Measurements from ENCODE around the gene GCK. TPM values are rescaled to one million over a fixed set of nuclear protein-coding genes. Genes with fewer than 3 reads are reported as not detected.

Gene GCK
- total RNA-seq, 1 donor from 2014 or later: not detected

GRCh38 chr7:44143646-44144250 lies 45.5 kb downstream of the GCK start:
- H3K36me3 Mint-ChIP-seq (ENCODE audit: low read depth, unreplicated experiment): no peaks in the 10 kb centered on the region
- H3K27ac Mint-ChIP-seq (ENCODE audit: unreplicated experiment): no peak overlapping the region
- H3K27me3 Mint-ChIP-seq (ENCODE audit: unreplicated experiment): peaks cover 11% of the 10 kb centered on the region
- H3K4me1 Mint-ChIP-seq (ENCODE audit: unreplicated experiment): no peaks in the 10 kb centered on the region
- H3K9me3 Mint-ChIP-seq (ENCODE audit: unreplicated experiment): no peaks in the 10 kb centered on the region
- DNase-seq (ENCODE audit: low spot score): no peak
- H3K4me3 Mint-ChIP-seq (ENCODE audit: unreplicated experiment): no peak overlapping the region
- TF ChIP-seq CTCF (IDR thresholded peaks at IDR 0.05; ENCODE audit: unreplicated experiment): no peak

- DNase-seq (ENCODE audit: low spot score): no peak
- no peak overlapping the region for H3K4me3 Mint-ChIP-seq (ENCODE audit: unreplicated experiment)
- H3K36me3 Mint-ChIP-seq (ENCODE audit: low read depth, unreplicated experiment): no peaks in the 10 kb centered on the region
- H3K27me3 Mint-ChIP-seq (ENCODE audit: unreplicated experiment): peaks cover 5% of the 10 kb centered on the region
- H3K9me3 Mint-ChIP-seq (ENCODE audit: unreplicated experiment): no peaks in the 10 kb centered on the region
- TF ChIP-seq CTCF (IDR thresholded peaks at IDR 0.05; ENCODE audit: unreplicated experiment): no peak
- no peak overlapping the region for H3K27ac Mint-ChIP-seq (ENCODE audit: unreplicated experiment)
- H3K4me1 Mint-ChIP-seq (ENCODE audit: unreplicated experiment): no peaks in the 10 kb centered on the region
These were observed 47.2 kb downstream of the GCK start for GRCh38 chr7:44142028-44142427.

GRCh38 chr7:44141221-44141850 lies 47.9 kb downstream of the GCK start, which contains the start of gene MYL7:
Gene MYL7, minus strand, starts transcription at chr7:44141332. Its CDS starts 27 bp downstream, at chr7:44141305.
- no peak for TF ChIP-seq CTCF (IDR thresholded peaks at IDR 0.05; ENCODE audit: unreplicated experiment)
- Mint-ChIP-seq H3K4me3 (ENCODE audit: unreplicated experiment) (no peak within 1 kb of the TSS), H3K36me3 (ENCODE audit: low read depth, unreplicated experiment) (no peaks in the 10 kb centered on the region)

GRCh38 chr7:44140341-44140740 lies 48.9 kb downstream of the GCK start:
- no peak overlapping the region for H3K27ac Mint-ChIP-seq (ENCODE audit: unreplicated experiment)
- no peaks in the 10 kb centered on the region for H3K4me1 Mint-ChIP-seq (ENCODE audit: unreplicated experiment)
- no peaks in the 10 kb centered on the region for H3K9me3 Mint-ChIP-seq (ENCODE audit: unreplicated experiment)

More at GRCh38 chr7:44141221-44141850, 47.9 kb downstream of the GCK start, which contains the start of gene MYL7:
- Mint-ChIP-seq H3K4me1 (ENCODE audit: unreplicated experiment) (no peaks in the 10 kb centered on the region), H3K27me3 (ENCODE audit: unreplicated experiment) (peaks cover 5% of the 10 kb centered on the region), H3K27ac (ENCODE audit: unreplicated experiment) (no peak within 1 kb of the TSS), H3K9me3 (ENCODE audit: unreplicated experiment) (no peaks in the 10 kb centered on the region)
- DNase-seq (ENCODE audit: low spot score): no peak

More at GRCh38 chr7:44140341-44140740, 48.9 kb downstream of the GCK start:
- H3K36me3 Mint-ChIP-seq (ENCODE audit: low read depth, unreplicated experiment): no peaks in the 10 kb centered on the region
- H3K27me3 Mint-ChIP-seq (ENCODE audit: unreplicated experiment): peaks cover 5% of the 10 kb centered on the region
- H3K4me3 Mint-ChIP-seq (ENCODE audit: unreplicated experiment): no peak overlapping the region
- no peak for DNase-seq (ENCODE audit: low spot score)
- TF ChIP-seq CTCF (IDR thresholded peaks at IDR 0.05; ENCODE audit: unreplicated experiment): no peak

Measured in endothelial cell (in vitro differentiated cells).